ENCODE data around the gene RAB31.

- TF ChIP-seq CTCF (IDR thresholded peaks at IDR 0.05) (no peak), EP300 (IDR thresholded peaks at IDR 0.05) (no peak)
Measured at GRCh38 chr18:9877655-9878014, 169.5 kb downstream of the RAB31 start.

All from tibial nerve (tissue), 4 donors.